Measurements from ENCODE around the gene APEH. TPM values are rescaled to one million over a fixed set of nuclear protein-coding genes. Genes with fewer than 3 reads are reported as not detected.

Gene APEH
- total RNA-seq (2021) = 270 to 276 TPM (median 273 TPM) in 3 replicates
- percentile 81 among the genes with signal in this experiment for Bru-seq, nascent RNA
- long read RNA-seq, experiment 1, transcript APEH-201 (22 exons, 3,220 nt) = major isoform, 592 of 852 reads
- long read RNA-seq, experiment 1, partial matches to known transcripts = 131 of 852 reads
- long read RNA-seq, experiment 1, other reads (novel, unspliced or antisense) = 129 of 852 reads
- long read RNA-seq, experiment 2, transcript APEH-201 (22 exons, 3,220 nt) = major isoform, 55 of 223 reads
- long read RNA-seq, experiment 2, partial matches to known transcripts = 109 of 223 reads
- long read RNA-seq, experiment 2, other reads (novel, unspliced or antisense) = 59 of 223 reads
- long read RNA-seq, experiment 3, transcript APEH-201 (22 exons, 3,220 nt) = major isoform, 137 of 224 reads
- long read RNA-seq, experiment 3, partial matches to known transcripts = 25 of 224 reads
- long read RNA-seq, experiment 3, other reads (novel, unspliced or antisense) = 62 of 224 reads

DNA sequence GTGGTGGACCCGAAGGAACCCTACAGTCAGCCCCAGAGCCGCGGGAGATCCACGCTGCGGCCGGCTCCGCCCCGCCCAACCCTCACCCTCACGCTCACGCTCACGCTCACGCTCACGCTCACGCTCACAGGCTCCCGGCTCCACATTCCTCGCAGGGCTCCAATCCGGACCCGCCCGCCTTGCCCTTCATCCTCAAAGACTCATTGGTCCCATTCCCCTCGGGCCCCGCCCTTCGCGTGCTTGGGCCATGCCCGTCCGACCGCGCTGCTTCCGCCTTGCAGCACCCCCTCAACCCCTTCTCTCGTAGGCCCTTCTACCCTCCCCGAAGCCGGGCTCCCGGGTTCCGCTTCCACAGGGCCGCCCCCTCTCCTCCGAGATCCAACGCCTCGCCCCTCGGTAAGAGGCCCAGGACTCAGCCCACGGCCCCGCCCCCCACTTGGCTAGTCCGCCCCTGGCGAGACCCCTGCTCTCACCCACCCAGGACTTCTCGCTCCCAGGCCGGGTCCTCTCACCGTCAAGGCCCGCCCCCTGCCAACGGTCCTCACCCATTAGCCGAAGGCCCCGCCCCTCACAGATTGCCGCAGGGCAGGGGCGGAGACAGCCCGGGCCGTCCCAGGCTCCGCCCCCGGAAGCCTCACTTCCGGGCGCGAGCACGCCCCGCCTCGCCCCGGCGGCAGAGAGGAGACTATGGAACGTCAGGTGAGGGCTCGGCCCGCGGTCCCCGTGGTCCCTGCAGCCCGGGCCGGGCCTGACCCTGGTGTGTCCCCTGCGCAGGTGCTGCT is at the start of gene APEH:
APEH (plus strand) TSS at position 637 of the 782 bp plus-strand sequence; CDS start at position 688, 51 bp downstream.
- Mint-ChIP-seq H3K4me1 (peaks cover 21% of the 10 kb centered on the region), H3K27me3 (ENCODE audit: low read depth) (no peaks in the 10 kb centered on the region), H3K36me3 (peaks cover 23% of the 10 kb centered on the region), H3K4me3 (peak within 1 kb of the TSS; percentile 81), H3K9me3 (no peaks in the 10 kb centered on the region), H3K27ac (peak within 1 kb of the TSS; percentile 94)
- ChIA-PET POLR2A (interaction anchor here (2.8 kb wide), 1 partner anchor 134 kb away, joined by 27 read pairs; no protein-coding TSS in a partner anchor), CTCF (interaction anchor here (0.6 to 5.4 kb wide), 6 partner anchors 28 to 165 kb away, joined by 3 to 304 read pairs (median 6); no protein-coding TSS in a partner anchor)
- ATAC-seq (peak; percentile 85), DNase-seq (ENCODE audit: low spot score) (peak; percentile 98)
- TF ChIP-seq, protein P1, sequence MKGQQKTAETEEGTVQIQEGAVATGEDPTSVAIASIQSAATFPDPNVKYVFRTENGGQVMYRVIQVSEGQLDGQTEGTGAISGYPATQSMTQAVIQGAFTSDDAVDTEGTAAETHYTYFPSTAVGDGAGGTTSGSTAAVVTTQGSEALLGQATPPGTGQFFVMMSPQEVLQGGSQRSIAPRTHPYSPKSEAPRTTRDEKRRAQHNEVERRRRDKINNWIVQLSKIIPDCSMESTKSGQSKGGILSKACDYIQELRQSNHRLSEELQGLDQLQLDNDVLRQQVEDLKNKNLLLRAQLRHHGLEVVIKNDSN (CRISPR knock-in tag; IDR thresholded peaks at IDR 0.05) = peak; percentile 51
- no peak for TF ChIP-seq ZNF396 (CRISPR knock-in tag; IDR thresholded peaks at IDR 0.05; ENCODE audit: borderline replicate concordance)
- TF ChIP-seq, protein P2, sequence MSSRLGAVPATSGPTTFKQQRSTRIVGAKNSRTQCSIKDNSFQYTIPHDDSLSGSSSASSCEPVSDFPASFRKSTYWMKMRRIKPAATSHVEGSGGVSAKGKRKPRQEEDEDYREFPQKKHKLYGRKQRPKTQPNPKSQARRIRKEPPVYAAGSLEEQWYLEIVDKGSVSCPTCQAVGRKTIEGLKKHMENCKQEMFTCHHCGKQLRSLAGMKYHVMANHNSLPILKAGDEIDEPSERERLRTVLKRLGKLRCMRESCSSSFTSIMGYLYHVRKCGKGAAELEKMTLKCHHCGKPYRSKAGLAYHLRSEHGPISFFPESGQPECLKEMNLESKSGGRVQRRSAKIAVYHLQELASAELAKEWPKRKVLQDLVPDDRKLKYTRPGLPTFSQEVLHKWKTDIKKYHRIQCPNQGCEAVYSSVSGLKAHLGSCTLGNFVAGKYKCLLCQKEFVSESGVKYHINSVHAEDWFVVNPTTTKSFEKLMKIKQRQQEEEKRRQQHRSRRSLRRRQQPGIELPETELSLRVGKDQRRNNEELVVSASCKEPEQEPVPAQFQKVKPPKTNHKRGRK (CRISPR knock-in tag; IDR thresholded peaks at IDR 0.05; ENCODE audit: borderline replicate concordance) = no peak
- TF ChIP-seq, protein P3, sequence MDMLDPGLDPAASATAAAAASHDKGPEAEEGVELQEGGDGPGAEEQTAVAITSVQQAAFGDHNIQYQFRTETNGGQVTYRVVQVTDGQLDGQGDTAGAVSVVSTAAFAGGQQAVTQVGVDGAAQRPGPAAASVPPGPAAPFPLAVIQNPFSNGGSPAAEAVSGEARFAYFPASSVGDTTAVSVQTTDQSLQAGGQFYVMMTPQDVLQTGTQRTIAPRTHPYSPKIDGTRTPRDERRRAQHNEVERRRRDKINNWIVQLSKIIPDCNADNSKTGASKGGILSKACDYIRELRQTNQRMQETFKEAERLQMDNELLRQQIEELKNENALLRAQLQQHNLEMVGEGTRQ (CRISPR knock-in tag; IDR thresholded peaks at IDR 0.05) = no peak
- TF ChIP-seq ZNF232 (CRISPR knock-in tag; IDR thresholded peaks at IDR 0.05) = no peak
- TF ChIP-seq, protein P4, sequence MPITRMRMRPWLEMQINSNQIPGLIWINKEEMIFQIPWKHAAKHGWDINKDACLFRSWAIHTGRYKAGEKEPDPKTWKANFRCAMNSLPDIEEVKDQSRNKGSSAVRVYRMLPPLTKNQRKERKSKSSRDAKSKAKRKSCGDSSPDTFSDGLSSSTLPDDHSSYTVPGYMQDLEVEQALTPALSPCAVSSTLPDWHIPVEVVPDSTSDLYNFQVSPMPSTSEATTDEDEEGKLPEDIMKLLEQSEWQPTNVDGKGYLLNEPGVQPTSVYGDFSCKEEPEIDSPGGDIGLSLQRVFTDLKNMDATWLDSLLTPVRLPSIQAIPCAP (CRISPR knock-in tag; IDR thresholded peaks at IDR 0.05) = no peak
- TF ChIP-seq, protein P5, sequence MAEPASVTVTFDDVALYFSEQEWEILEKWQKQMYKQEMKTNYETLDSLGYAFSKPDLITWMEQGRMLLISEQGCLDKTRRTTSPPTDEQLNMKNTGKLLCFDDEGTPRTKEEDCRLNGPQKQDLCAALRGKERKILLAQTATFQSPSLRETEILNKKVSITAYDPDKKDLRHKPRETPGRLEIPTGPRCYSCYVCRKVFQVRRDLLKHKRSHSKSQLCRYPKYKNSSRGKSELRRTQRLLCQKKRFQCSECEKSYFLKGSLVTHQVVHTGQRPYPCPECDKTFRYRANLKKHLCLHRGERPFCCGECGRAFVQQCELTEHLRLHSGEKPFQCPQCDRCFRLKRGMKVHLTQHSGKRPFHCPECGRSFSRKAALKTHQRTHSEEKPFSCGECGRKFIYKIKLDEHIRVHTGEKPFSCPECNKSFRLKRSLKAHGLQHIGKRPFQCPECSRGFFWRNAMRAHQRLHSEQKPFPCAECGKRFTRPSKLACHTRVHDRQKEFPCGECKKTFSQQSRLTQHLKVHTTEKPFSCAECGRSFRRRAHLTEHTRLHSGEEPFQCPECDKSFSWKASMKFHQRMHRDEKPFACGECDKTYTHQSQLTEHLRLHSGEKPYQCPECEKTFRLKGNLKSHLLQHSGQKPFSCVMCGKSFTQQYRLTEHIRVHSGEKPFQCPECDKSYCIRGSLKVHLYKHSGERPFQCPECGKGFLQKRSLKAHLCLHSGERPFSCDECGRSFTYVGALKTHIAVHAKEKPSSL (CRISPR knock-in tag; conservative IDR thresholded peaks at IDR 0.05) = no peak
- TF ChIP-seq OVOL2 (CRISPR knock-in tag; IDR thresholded peaks at IDR 0.05; ENCODE audit: borderline replicate concordance) = no peak
- TF ChIP-seq, protein P6, sequence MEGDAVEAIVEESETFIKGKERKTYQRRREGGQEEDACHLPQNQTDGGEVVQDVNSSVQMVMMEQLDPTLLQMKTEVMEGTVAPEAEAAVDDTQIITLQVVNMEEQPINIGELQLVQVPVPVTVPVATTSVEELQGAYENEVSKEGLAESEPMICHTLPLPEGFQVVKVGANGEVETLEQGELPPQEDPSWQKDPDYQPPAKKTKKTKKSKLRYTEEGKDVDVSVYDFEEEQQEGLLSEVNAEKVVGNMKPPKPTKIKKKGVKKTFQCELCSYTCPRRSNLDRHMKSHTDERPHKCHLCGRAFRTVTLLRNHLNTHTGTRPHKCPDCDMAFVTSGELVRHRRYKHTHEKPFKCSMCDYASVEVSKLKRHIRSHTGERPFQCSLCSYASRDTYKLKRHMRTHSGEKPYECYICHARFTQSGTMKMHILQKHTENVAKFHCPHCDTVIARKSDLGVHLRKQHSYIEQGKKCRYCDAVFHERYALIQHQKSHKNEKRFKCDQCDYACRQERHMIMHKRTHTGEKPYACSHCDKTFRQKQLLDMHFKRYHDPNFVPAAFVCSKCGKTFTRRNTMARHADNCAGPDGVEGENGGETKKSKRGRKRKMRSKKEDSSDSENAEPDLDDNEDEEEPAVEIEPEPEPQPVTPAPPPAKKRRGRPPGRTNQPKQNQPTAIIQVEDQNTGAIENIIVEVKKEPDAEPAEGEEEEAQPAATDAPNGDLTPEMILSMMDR (IDR thresholded peaks at IDR 0.05) = no peak
- TF ChIP-seq, protein P7, sequence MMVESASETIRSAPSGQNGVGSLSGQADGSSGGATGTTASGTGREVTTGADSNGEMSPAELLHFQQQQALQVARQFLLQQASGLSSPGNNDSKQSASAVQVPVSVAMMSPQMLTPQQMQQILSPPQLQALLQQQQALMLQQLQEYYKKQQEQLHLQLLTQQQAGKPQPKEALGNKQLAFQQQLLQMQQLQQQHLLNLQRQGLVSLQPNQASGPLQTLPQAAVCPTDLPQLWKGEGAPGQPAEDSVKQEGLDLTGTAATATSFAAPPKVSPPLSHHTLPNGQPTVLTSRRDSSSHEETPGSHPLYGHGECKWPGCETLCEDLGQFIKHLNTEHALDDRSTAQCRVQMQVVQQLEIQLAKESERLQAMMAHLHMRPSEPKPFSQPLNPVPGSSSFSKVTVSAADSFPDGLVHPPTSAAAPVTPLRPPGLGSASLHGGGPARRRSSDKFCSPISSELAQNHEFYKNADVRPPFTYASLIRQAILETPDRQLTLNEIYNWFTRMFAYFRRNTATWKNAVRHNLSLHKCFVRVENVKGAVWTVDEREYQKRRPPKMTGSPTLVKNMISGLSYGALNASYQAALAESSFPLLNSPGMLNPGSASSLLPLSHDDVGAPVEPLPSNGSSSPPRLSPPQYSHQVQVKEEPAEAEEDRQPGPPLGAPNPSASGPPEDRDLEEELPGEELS (CRISPR knock-in tag; IDR thresholded peaks at IDR 0.05) = 0 out of 2 replicates have a peak, but pooled peaks have one; percentile 12
- no peak for TF ChIP-seq HMGA2 (CRISPR knock-in tag; IDR thresholded peaks at IDR 0.05)
- TF ChIP-seq, protein P8, sequence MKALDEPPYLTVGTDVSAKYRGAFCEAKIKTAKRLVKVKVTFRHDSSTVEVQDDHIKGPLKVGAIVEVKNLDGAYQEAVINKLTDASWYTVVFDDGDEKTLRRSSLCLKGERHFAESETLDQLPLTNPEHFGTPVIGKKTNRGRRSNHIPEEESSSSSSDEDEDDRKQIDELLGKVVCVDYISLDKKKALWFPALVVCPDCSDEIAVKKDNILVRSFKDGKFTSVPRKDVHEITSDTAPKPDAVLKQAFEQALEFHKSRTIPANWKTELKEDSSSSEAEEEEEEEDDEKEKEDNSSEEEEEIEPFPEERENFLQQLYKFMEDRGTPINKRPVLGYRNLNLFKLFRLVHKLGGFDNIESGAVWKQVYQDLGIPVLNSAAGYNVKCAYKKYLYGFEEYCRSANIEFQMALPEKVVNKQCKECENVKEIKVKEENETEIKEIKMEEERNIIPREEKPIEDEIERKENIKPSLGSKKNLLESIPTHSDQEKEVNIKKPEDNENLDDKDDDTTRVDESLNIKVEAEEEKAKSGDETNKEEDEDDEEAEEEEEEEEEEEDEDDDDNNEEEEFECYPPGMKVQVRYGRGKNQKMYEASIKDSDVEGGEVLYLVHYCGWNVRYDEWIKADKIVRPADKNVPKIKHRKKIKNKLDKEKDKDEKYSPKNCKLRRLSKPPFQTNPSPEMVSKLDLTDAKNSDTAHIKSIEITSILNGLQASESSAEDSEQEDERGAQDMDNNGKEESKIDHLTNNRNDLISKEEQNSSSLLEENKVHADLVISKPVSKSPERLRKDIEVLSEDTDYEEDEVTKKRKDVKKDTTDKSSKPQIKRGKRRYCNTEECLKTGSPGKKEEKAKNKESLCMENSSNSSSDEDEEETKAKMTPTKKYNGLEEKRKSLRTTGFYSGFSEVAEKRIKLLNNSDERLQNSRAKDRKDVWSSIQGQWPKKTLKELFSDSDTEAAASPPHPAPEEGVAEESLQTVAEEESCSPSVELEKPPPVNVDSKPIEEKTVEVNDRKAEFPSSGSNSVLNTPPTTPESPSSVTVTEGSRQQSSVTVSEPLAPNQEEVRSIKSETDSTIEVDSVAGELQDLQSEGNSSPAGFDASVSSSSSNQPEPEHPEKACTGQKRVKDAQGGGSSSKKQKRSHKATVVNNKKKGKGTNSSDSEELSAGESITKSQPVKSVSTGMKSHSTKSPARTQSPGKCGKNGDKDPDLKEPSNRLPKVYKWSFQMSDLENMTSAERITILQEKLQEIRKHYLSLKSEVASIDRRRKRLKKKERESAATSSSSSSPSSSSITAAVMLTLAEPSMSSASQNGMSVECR (CRISPR knock-in tag; IDR thresholded peaks at IDR 0.05; ENCODE audit: borderline replicate concordance) = peak; percentile 55
- TF ChIP-seq, protein P9, sequence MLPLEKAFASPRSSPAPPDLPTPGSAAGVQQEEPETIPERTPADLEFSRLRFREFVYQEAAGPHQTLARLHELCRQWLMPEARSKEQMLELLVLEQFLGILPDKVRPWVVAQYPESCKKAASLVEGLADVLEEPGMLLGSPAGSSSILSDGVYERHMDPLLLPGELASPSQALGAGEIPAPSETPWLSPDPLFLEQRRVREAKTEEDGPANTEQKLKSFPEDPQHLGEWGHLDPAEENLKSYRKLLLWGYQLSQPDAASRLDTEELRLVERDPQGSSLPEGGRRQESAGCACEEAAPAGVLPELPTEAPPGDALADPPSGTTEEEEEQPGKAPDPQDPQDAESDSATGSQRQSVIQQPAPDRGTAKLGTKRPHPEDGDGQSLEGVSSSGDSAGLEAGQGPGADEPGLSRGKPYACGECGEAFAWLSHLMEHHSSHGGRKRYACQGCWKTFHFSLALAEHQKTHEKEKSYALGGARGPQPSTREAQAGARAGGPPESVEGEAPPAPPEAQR (CRISPR knock-in tag; IDR thresholded peaks at IDR 0.05) = no peak
- TF ChIP-seq JUN (CRISPR knock-in tag; IDR thresholded peaks at IDR 0.05) = no peak
- TF ChIP-seq, protein P10, sequence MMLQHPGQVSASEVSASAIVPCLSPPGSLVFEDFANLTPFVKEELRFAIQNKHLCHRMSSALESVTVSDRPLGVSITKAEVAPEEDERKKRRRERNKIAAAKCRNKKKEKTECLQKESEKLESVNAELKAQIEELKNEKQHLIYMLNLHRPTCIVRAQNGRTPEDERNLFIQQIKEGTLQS (CRISPR knock-in tag; conservative IDR thresholded peaks at IDR 0.05) = no peak
- no peak for TF ChIP-seq FOXJ3 (CRISPR knock-in tag; IDR thresholded peaks at IDR 0.05; ENCODE audit: borderline replicate concordance)
